Testis (tissue), 3 donors: Measurements from ENCODE around the gene RNF225. TPM values are rescaled to one million over a fixed set of nuclear protein-coding genes. Genes with fewer than 3 reads are reported as not detected.

Source experiments
- DNase-seq: peaks from one replicate; pipeline ENCODE4 v3.0.0-alpha.2; 2019
- H3K27ac ChIP-seq, 2 donors: fragments of 200-600 bp; sonication (generic); one replicate each; pipeline ENCODE4 v1.5.1; 2019
- H3K27me3 ChIP-seq: fragments of 200-600 bp; sonication (generic); one replicate; pipeline ENCODE4 v1.5.1; 2019
- H3K36me3 ChIP-seq: fragments of 200-600 bp; sonication (generic); one replicate; pipeline ENCODE4 v1.5.1; 2017; ENCODE audit warnings: low read depth; ENCODE audit errors: missing control alignments
- H3K4me1 ChIP-seq: fragments of 200-600 bp; sonication (generic); one replicate; pipeline ENCODE4 v1.5.1; 2019
- H3K4me3 ChIP-seq, 2 donors: fragments of 200-600 bp; sonication (generic); one replicate each; pipeline ENCODE4 v1.5.1; 2017 to 2019
- H3K9me3 ChIP-seq: fragments of 200-600 bp; sonication (generic); one replicate; pipeline ENCODE4 v1.5.1; 2017
- CTCF ChIP-seq, 3 experiments: fragments of 450-650 bp in 2 of 3; fragments of 200-600 bp in 1 of 3; sonication (generic) in 1 of 3; IDR thresholded peaks; one replicate each; pipeline ENCODE4 v1.5.1; 2016 to 2019; ENCODE audit warnings: antibody characterized with exemption in 3 of 3, mild to moderate bottlenecking in 2 of 3, moderate library complexity in 1 of 3
- POLR2A ChIP-seq: fragments of 450-650 bp; IDR thresholded peaks from one replicate; pipeline ENCODE4 v1.6.1; 2017; ENCODE audit warnings: antibody characterized with exemption, mild to moderate bottlenecking, moderate library complexity
- whole genome bisulfite sequencing, 2 donors: methylation state at CpG; one replicate each; pipeline ENCODE4 v1.1.5; 2018; 5-methylcytosine and 5-hydroxymethylcytosine counted together
- intact Hi-C: fragments of 100-400 bp; cut with DNase I; formaldehyde crosslinking; loops from one replicate; pipeline ENCODE4 v1.15.1; 2023; ENCODE audit warnings: low total_unique reads
- polyA plus RNA-seq: library from polyadenylated mRNA; stranded (reverse); fragments of 350-450 nt; fragmentation: Illumina TruSeq; extraction: RNeasy Lipid Tissue Mini Kit (QIAGEN cat#74804); gene quantifications from one replicate; pipeline ENCODE4 v1.2.3, GENCODE V29; 2014; ENCODE audit warnings: low read depth, low replicate concordance; ENCODE audit not compliant: insufficient read depth
- total RNA-seq, 2 donors: library from RNA; depleted of rRNA; stranded (reverse); fragments of >200 nt; gene quantifications; one replicate each; pipeline ENCODE4 v1.2.3, GENCODE V29; 2016

Gene RNF225
- total and polyA plus RNA-seq, 3 donors from 2014 or later = not detected

GRCh38 chr19:58352760-58353671, 42.4 kb upstream of the RNF225 start, which contains the start of gene A1BG:
Gene A1BG, minus strand, starts transcription at chr19:58353492. Its CDS starts 55 bp downstream, at chr19:58353437.
- Histone ChIP-seq H3K4me1 (peaks cover 7% of the 10 kb centered on the region), H3K27me3 (no peaks in the 10 kb centered on the region), H3K9me3 (no peaks in the 10 kb centered on the region), H3K27ac (no peak within 1 kb of the TSS), H3K4me3 (no peak within 1 kb of the TSS), H3K36me3 (no peaks in the 10 kb centered on the region)
- TF ChIP-seq POLR2A = no peak
- TF ChIP-seq CTCF (IDR thresholded peaks at IDR 0.05) = no peak
- 84 to 88% methylated on average over 10 to 26 of the region's 26 CpGs for WGBS, 2 donors
- DNase-seq = no peak
- intact Hi-C loops = no loop called here

GRCh38 chr19:58353717-58354477, 41.6 kb upstream of the RNF225 start:
- H3K9me3 ChIP-seq = no peaks in the 10 kb centered on the region
- WGBS, 2 donors = 88 to 92% methylated on average over 13 to 15 of the region's 15 CpGs
- no peak overlapping the region for H3K27ac ChIP-seq
- H3K4me3 ChIP-seq = no peak overlapping the region
- H3K36me3 ChIP-seq = no peaks in the 10 kb centered on the region
- DNase-seq = no peak
- TF ChIP-seq CTCF (IDR thresholded peaks at IDR 0.05) (no peak), POLR2A (no peak)
- peaks cover 7% of the 10 kb centered on the region for H3K4me1 ChIP-seq
- intact Hi-C loops = no loop called here
- H3K27me3 ChIP-seq = no peaks in the 10 kb centered on the region

GRCh38 chr19:58354478-58355030, 40.9 kb upstream of the RNF225 start:
- Histone ChIP-seq H3K4me3 (no peak overlapping the region), H3K27ac (no peak overlapping the region), H3K27me3 (no peaks in the 10 kb centered on the region), H3K9me3 (no peaks in the 10 kb centered on the region), H3K36me3 (no peaks in the 10 kb centered on the region), H3K4me1 (peaks cover 7% of the 10 kb centered on the region)
- no peak for DNase-seq
- TF ChIP-seq CTCF (IDR thresholded peaks at IDR 0.05) (no peak), POLR2A (no peak)
- intact Hi-C loops = no loop called here
- 84 to 88% methylated on average over 6 of the region's 6 CpGs for WGBS, 2 donors

- WGBS, 2 donors = 60 to 69% methylated on average over 10 of the region's 10 CpGs
- intact Hi-C loops = no loop called here
- Histone ChIP-seq H3K27me3 (no peaks in the 10 kb centered on the region), H3K9me3 (no peaks in the 10 kb centered on the region), H3K4me1 (peaks cover under 1% of the 10 kb centered on the region), H3K27ac (no peak overlapping the region), H3K36me3 (no peaks in the 10 kb centered on the region), H3K4me3 (peak overlapping the region in 1 of 2 donors; percentile 49)
- DNase-seq = no peak
- TF ChIP-seq POLR2A = no peak
- TF ChIP-seq CTCF (IDR thresholded peaks at IDR 0.05) = no peak
Observed at GRCh38 chr19:58355215-58355796, 40.1 kb upstream of the RNF225 start.
